ENCODE measurements around the gene VIPR2. TPM values are rescaled to one million over a fixed set of nuclear protein-coding genes. Genes with fewer than 3 reads are reported as not detected.
A peak's percentile ranks its signal among the peaks of the same experiment; 100 is the strongest.

The VIPR2 gene
- total and polyA plus RNA-seq, 2 donors from 2014 or later = 0.91 to 1.3 TPM

GRCh38 chr7:159115601-159116501, 28.8 kb downstream of the VIPR2 start:
- Histone ChIP-seq H3K4me1 (ENCODE audit: control insufficient read depth in 2 of 3, insufficient read depth in 2 of 3, low read depth in 1 of 3, low read length in 3 of 3) (no peaks in the 10 kb centered on the region), H3K4me3 (ENCODE audit: low read length in 3 of 3) (no peak overlapping the region), H3K27ac (ENCODE audit: low read depth in 2 of 2, low read length in 2 of 2) (no peak overlapping the region), H3K27me3 (ENCODE audit: control insufficient read depth, insufficient read depth, low read length) (no peaks in the 10 kb centered on the region), H3K9ac (ENCODE audit: low read length in 3 of 3) (no peak overlapping the region), H3K36me3 (ENCODE audit: control insufficient read depth in 2 of 3, insufficient read depth in 3 of 3, low read length in 3 of 3) (no peaks in the 10 kb centered on the region), H3K9me3 (ENCODE audit: control insufficient read depth in 2 of 3, insufficient read depth in 1 of 3, low read length in 3 of 3) (no peaks in the 10 kb centered on the region)
- TF ChIP-seq CTCF (IDR thresholded peaks at IDR 0.05; ENCODE audit: borderline replicate concordance, extremely low read depth, insufficient read depth) = no peak
- DNase-seq (peak in 2 of 5 donors; percentile 37 to 45), FAIRE-seq (no peak)
- intact Hi-C loops (cut with DNase I) = no loop called here

GRCh38 chr7:159114981-159115380, 29.7 kb downstream of the VIPR2 start:
- no peaks in the 10 kb centered on the region for H3K36me3 ChIP-seq (ENCODE audit: control insufficient read depth in 2 of 3, insufficient read depth in 3 of 3, low read length in 3 of 3)
- H3K9ac ChIP-seq (ENCODE audit: low read length in 3 of 3) = no peak overlapping the region
- no peaks in the 10 kb centered on the region for H3K4me1 ChIP-seq (ENCODE audit: control insufficient read depth in 2 of 3, insufficient read depth in 2 of 3, low read depth in 1 of 3, low read length in 3 of 3)
- DNase-seq (peak in 4 of 5 donors; percentile 24 to 70 (median 35)), FAIRE-seq (no peak)
- intact Hi-C loops (cut with DNase I) = no loop called here
- H3K27ac ChIP-seq (ENCODE audit: low read depth in 2 of 2, low read length in 2 of 2) = no peak overlapping the region
- H3K27me3 ChIP-seq (ENCODE audit: control insufficient read depth, insufficient read depth, low read length) = no peaks in the 10 kb centered on the region
- H3K4me3 ChIP-seq (ENCODE audit: low read length in 3 of 3) = no peak overlapping the region
- no peaks in the 10 kb centered on the region for H3K9me3 ChIP-seq (ENCODE audit: control insufficient read depth in 2 of 3, insufficient read depth in 1 of 3, low read length in 3 of 3)
- TF ChIP-seq CTCF (IDR thresholded peaks at IDR 0.05; ENCODE audit: borderline replicate concordance, extremely low read depth, insufficient read depth) = no peak

GRCh38 chr7:159114096-159114495, 30.6 kb downstream of the VIPR2 start:
- Histone ChIP-seq H3K9ac (ENCODE audit: low read length in 3 of 3) (no peak overlapping the region), H3K36me3 (ENCODE audit: control insufficient read depth in 2 of 3, insufficient read depth in 3 of 3, low read length in 3 of 3) (no peaks in the 10 kb centered on the region), H3K4me3 (ENCODE audit: low read length in 3 of 3) (no peak overlapping the region), H3K27me3 (ENCODE audit: control insufficient read depth, insufficient read depth, low read length) (no peaks in the 10 kb centered on the region), H3K9me3 (ENCODE audit: control insufficient read depth in 2 of 3, insufficient read depth in 1 of 3, low read length in 3 of 3) (no peaks in the 10 kb centered on the region), H3K4me1 (ENCODE audit: control insufficient read depth in 2 of 3, insufficient read depth in 2 of 3, low read depth in 1 of 3, low read length in 3 of 3) (no peaks in the 10 kb centered on the region), H3K27ac (ENCODE audit: low read depth in 2 of 2, low read length in 2 of 2) (no peak overlapping the region)
- no peak for TF ChIP-seq CTCF (IDR thresholded peaks at IDR 0.05; ENCODE audit: borderline replicate concordance, extremely low read depth, insufficient read depth)
- intact Hi-C loops (cut with DNase I) = no loop called here
- DNase-seq (peak in 1 of 5 donors; percentile 24), FAIRE-seq (no peak)

All from kidney (tissue), 14 donors.